ENCODE data around the gene GAPDH. TPM values are rescaled to one million over a fixed set of nuclear protein-coding genes. Genes with fewer than 3 reads are reported as not detected.
"Not testable (repeated sequence)": the region's sequence is repeated elsewhere in the genome, so short reads cannot be mapped to it uniquely, and the experiment has no call there.

GAPDH gene
- total RNA-seq: 5,041 and 5,044 TPM in 2 replicates

- intact Hi-C loops (cut with micrococcal nuclease): loop anchor here (1.0 to 5.0 kb wide), 9 partner anchors 40 to 318 kb away; partner anchors contain the start of genes CHD4, ING4, NCAPD2 and USP5
Measured at GRCh38 chr12:6533923-6534694, at the start of gene GAPDH. TSS of gene GAPDH (plus strand) at chr12:6534517. CDS start at chr12:6534833, 316 bp downstream.

DNA sequence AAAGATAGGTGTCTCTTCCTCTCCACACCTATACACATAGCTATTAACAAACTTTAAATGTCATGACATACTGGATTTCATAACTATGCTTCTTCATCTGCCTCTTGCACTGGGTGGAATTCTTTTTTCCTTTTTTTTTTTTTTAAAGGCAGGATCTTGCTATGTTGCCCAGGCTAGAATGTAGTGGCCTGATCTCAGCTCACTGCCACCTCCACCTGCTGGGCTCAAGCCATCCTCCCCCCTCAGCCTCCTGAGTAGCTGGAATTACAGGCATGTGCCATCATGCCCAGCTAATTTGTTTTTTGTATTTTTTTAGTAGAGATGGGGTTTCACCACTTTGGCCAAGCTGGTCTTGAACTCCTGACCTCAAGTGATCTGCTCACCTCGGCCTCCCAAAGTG is 46.1 kb upstream of the GAPDH start:
- intact Hi-C loops (cut with micrococcal nuclease): no loop called here

DNA sequence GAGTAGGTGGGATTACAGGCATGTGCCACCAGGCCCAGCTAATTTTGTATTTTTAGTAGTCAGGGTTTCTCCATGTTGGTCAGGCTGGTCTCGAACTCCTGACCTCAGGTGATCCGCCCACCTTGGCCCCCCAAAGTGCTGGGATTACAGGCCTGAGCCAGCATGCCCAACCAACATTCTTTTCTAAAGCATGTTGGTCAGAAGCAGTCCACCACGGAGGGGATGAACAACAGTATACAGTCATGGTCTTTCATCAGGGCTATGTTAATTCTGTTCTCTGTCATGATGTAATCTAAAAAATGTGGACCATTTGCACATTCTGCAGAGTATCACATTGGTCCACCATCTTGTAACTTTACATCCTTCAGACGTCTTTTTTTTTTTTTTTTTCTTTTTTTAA is 44.9 kb upstream of the GAPDH start:
- intact Hi-C loops (cut with micrococcal nuclease): no loop called here

DNA sequence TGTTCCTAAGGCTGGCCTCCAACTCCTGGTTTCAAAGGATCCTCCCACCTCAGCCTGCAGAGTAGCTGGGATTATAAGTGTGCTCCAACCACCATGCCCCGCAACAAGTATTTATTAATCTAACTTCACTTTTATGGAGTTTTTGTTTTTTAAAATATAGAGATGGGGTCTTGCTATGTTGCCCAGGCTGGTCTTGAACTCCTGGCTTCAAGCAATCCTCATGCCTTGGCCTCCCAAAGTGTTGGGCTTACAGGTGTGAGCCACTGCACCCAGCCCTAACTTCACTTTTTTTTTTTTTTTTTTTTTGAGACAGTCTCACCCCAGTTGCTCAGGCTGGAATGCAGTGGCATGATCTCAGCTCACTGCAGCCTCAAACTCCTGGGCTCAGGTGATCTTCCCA is 43.6 kb upstream of the GAPDH start:
- intact Hi-C loops (cut with micrococcal nuclease): loop anchor here (5.0 kb wide), 1 partner anchor 362 kb away; the partner anchor contains the start of genes CDCA3 and USP5

DNA sequence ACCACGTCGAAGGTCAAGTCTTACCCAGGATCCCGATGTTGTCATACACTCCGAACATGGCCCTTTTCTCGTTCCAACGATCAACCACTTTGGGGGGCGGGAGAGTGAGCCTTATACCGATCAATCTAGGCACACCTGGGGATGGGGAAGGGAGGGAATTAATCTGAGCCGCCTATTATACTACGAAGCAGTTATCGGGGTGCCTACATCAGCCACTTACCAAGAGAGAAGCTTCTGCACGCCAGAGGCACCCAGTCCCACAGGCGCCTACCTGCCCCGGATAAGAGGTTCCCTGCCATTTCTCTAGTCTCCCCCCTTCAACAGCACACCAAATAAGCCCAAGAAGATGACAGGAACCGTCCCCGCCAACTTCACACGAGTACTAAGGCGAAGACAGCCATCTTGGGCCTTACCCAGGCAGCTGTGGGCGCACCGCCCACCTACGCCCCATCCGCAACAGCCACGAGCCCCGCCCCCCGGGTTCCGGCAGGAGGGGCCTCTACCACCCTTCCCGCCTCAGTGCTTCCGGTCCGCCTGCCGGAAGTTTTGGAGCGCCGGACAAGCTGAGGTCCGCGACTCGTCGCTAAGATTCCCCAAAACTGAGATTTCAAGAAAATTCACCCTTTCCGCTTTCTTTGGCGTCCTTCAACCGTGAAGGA is 41.4 kb upstream of the GAPDH start, which contains the start of gene MRPL51:
Gene MRPL51, minus strand, starts transcription at position 425 of the 659 bp plus-strand sequence. Its CDS starts 126 bp downstream, at position 299.
- intact Hi-C loops (cut with micrococcal nuclease): loop anchor here (1.0 to 5.0 kb wide), 5 partner anchors 23 to 359 kb away; partner anchors contain the start of genes CDCA3, IFFO1, NOP2 and USP5

DNA sequence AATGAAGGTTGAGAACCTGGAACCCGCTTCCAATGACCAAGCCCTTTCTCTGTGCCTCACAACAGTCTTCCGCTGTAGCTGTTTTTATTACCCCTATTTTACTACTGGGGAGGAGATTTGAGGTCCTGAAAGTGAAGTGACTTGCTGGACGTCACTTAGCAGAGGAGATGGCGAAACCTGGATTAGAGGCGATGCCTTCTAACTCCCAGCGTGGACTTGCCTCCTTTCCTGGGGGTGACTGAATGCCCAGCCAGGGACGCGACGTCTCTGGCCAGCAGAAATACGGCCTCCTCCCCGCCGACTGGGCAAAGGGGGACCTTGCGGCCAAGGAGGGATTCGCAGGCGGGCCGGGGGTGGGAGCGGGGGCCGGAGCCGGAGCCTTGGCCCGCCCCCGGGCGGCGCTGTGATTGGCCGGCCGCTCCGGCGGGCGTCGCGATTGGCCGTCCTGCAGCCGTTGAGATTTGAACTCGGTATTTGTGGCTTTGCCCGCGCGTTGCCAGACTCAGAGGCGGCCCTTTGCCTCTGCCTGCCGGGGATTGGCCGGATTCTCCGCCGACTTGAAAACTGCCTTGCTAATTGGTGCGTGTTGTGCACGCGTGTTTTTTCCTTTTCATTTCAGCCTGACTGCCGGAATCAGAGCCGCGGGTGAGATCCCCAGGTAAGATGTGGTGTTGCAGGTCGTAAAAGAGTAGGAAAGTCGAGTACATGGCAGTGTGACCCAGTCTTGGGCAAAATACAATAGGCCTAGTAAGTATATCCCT is 40.6 kb upstream of the GAPDH start, which contains the start of gene NCAPD2:
Gene NCAPD2, plus strand, starts transcription at position 606 of the 761 bp plus-strand sequence. CDS start 997 bp downstream, outside the sequence.
- intact Hi-C loops (cut with micrococcal nuclease): loop anchor here (1.0 to 5.0 kb wide), 8 partner anchors 23 to 359 kb away; partner anchors contain the start of genes CDCA3, GAPDH, IFFO1 and NOP2

DNA sequence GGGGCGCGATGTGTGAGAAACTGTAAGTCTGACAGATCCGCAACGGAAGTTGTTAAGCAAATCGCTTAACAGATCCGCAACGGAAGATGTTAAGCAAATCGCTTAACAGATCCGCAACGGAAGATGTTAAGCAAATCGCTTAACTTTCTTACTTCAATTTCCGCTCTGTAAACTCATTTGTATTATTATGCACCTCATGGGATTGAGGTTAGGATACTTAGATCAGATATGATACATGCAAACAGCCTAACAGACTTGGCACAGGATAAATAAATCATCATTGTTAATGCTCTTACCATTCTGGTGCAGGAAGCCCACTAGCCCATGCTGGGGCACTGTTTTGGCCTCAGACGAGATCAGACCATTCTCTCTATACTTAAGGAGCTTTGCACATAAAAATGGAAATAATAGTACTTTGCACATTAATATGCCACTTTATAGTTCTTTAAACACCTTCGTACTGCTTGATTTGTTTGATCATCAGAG is 40.0 kb upstream of the GAPDH start:
- intact Hi-C loops (cut with micrococcal nuclease): loop anchor here (1.0 to 5.0 kb wide), 4 partner anchors 40 to 358 kb away; partner anchors contain the start of genes CDCA3, GAPDH, USP5 and ZNF384

GRCh38 chr12:6494968-6495367 is 39.3 kb upstream of the GAPDH start:
- intact Hi-C loops (cut with micrococcal nuclease): loop anchor here (1.0 to 5.0 kb wide), 4 partner anchors 39 to 357 kb away; partner anchors contain the start of genes CDCA3, GAPDH, USP5 and ZNF384

- intact Hi-C loops (cut with micrococcal nuclease): not testable (repeated sequence)
Measured at GRCh38 chr12:6497291-6497690, 37.0 kb upstream of the GAPDH start.

DNA sequence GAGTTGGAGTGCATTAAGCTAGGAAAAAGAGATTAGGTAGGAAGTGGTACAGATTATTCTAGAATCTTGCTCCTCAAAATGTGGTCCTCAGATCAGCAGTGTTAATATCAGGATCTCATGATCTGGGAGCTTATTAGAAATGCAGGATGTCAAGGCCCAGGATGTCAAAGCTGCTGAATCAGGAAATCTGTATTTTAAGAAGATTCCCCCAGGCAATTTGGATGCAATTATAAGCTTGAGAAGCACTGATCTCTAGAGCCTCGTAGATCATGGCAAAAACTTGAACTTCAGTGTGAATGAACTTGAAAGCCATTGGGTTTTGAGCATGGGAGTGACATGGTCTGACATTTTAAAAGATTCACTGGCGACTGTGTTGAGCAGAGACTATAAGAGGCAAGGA is 33.9 kb upstream of the GAPDH start:
- intact Hi-C loops (cut with micrococcal nuclease): no loop called here

- intact Hi-C loops (cut with micrococcal nuclease): no loop called here
Measured at GRCh38 chr12:6507102-6507998, 27.0 kb upstream of the GAPDH start.

DNA sequence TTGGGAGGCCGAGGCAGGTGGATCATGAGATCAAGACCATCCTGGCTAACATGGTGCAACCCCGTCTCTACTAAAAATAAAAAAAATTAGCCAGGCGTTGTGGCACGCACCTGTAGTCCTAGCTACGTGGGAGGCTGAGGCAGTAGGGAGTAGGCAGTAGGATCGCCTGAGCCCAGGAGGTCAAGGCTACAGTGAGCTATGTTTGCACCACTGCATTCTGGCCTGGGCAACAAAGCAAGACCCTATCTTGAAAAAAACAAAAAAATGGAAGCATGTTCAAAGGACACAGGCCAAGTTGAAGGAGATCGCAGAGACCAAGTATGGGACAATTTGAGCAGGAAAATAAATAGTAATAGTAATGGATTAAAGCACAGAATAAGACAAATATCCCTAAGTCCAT is 26.2 kb upstream of the GAPDH start:
- intact Hi-C loops (cut with micrococcal nuclease): no loop called here

- intact Hi-C loops (cut with micrococcal nuclease): no loop called here
Measured at GRCh38 chr12:6520186-6520585, 14.1 kb upstream of the GAPDH start.

DNA sequence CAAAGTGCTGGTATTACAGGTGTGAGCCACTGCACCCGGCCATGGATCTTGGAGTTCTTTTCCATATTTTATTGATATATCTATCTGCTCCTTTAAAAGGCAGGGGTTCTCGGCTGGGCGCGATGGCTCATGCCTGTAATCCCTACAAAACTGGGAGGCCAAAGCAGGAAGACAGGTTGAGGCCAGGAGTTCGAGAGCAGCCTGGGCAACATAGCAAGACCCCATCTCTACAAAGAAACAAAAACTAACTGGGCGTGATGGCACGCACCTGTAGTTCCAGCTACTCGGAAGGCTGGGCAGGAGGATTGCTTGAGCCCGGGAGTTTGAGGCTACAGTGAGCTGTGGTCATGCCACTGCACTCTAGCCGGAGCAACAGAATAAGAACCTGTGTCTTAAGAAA is 12.1 kb upstream of the GAPDH start:
- intact Hi-C loops (cut with micrococcal nuclease): no loop called here

- intact Hi-C loops (cut with micrococcal nuclease): no loop called here
Measured at GRCh38 chr12:6523708-6524107, 10.6 kb upstream of the GAPDH start.

- intact Hi-C loops (cut with micrococcal nuclease): no loop called here
Measured at GRCh38 chr12:6524648-6525047, 9.7 kb upstream of the GAPDH start.

DNA sequence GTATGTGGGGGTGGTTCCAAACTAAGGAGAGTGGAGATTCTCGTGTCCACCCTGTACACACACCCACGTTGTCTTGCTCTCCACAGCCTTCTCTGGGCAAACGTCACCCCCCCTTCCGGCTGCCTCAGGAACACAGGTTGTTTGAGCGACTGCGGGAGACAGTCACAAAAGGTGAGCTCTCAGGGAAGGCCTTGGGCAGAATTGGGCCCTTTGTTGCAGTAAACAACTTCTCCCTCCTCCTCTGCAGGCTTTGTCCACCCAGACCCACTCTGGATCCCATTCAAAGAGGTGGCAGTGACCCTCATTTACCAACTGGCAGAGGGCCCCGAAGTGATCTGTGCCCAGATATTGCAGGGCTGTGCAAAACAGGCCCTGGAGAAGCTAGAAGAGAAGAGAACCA is 8.1 kb upstream of the GAPDH start:
- intact Hi-C loops (cut with micrococcal nuclease): no loop called here

- intact Hi-C loops (cut with micrococcal nuclease): no loop called here
Measured at GRCh38 chr12:6526766-6527525, 7.4 kb upstream of the GAPDH start.

GRCh38 chr12:6527711-6528110 is 6.6 kb upstream of the GAPDH start:
- intact Hi-C loops (cut with micrococcal nuclease): no loop called here
